HL-60 (cell line): ENCODE data around the gene ANKRD61.
A peak's percentile ranks its signal among the peaks of the same experiment; 100 is the strongest.

Source experiments
- DNase-seq, 2 experiments: peaks; one replicate each; pipeline ENCODE4 v3.0.0-alpha.2; 2010 to 2020; ENCODE audit warnings: low read depth in 1 of 2, low spot score in 1 of 2
- H3K27ac ChIP-seq: fragments of 250-450 bp; sonication (Bioruptor Pico); replicated peaks from 2 replicates; pipeline ENCODE4 v1.5.1; 2020; ENCODE audit warnings: mild to moderate bottlenecking, moderate library complexity
- H3K27me3 ChIP-seq: fragments of 250-450 bp; sonication (Bioruptor Pico); 2 replicates; pipeline ENCODE4 v1.5.1; 2021; ENCODE audit warnings: mild to moderate bottlenecking, moderate library complexity; ENCODE audit not compliant: insufficient read depth, poor library complexity, severe bottlenecking
- H3K4me3 ChIP-seq: replicated peaks from 2 replicates; pipeline ENCODE4 v1.5.1; 2011; ENCODE audit warnings: mild to moderate bottlenecking, control low read depth, low read length; ENCODE audit not compliant: insufficient read depth
- CTCF ChIP-seq: IDR thresholded peaks from one replicate; pipeline ENCODE4 v1.5.1; 2011; ENCODE audit warnings: low read length, control low read depth, inconsistent platforms; ENCODE audit not compliant: insufficient read depth
- GABPA ChIP-seq: IDR thresholded peaks from 2 replicates; pipeline ENCODE4 v1.6.1; 2012; ENCODE audit warnings: low read depth
- POLR2AphosphoS5 ChIP-seq: IDR thresholded peaks from 2 replicates; pipeline ENCODE4 v1.6.1; 2012; ENCODE audit warnings: low read depth
- SPI1 ChIP-seq: IDR thresholded peaks from 2 replicates; pipeline ENCODE4 v1.6.1; 2012; ENCODE audit warnings: low read depth, mild to moderate bottlenecking, borderline replicate concordance
- TF ChIP-seq, protein P1 (sequence below): IDR thresholded peaks from 2 replicates; pipeline ENCODE4 v1.6.1; 2012; ENCODE audit warnings: low read depth; ENCODE audit not compliant: insufficient replicate concordance

ANKRD61 gene

GRCh38 chr7:6015917-6016652, 15.1 kb upstream of the ANKRD61 start:
- no peak for DNase-seq
- TF ChIP-seq, protein P1, sequence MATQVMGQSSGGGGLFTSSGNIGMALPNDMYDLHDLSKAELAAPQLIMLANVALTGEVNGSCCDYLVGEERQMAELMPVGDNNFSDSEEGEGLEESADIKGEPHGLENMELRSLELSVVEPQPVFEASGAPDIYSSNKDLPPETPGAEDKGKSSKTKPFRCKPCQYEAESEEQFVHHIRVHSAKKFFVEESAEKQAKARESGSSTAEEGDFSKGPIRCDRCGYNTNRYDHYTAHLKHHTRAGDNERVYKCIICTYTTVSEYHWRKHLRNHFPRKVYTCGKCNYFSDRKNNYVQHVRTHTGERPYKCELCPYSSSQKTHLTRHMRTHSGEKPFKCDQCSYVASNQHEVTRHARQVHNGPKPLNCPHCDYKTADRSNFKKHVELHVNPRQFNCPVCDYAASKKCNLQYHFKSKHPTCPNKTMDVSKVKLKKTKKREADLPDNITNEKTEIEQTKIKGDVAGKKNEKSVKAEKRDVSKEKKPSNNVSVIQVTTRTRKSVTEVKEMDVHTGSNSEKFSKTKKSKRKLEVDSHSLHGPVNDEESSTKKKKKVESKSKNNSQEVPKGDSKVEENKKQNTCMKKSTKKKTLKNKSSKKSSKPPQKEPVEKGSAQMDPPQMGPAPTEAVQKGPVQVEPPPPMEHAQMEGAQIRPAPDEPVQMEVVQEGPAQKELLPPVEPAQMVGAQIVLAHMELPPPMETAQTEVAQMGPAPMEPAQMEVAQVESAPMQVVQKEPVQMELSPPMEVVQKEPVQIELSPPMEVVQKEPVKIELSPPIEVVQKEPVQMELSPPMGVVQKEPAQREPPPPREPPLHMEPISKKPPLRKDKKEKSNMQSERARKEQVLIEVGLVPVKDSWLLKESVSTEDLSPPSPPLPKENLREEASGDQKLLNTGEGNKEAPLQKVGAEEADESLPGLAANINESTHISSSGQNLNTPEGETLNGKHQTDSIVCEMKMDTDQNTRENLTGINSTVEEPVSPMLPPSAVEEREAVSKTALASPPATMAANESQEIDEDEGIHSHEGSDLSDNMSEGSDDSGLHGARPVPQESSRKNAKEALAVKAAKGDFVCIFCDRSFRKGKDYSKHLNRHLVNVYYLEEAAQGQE = no peak
- TF ChIP-seq POLR2AphosphoS5 = 0 out of 2 replicates have a peak, but pooled peaks have one; percentile 31
- H3K27me3 ChIP-seq = no peaks in the 10 kb centered on the region
- H3K27ac ChIP-seq = no peak overlapping the region
- no peak overlapping the region for H3K4me3 ChIP-seq

DNA sequence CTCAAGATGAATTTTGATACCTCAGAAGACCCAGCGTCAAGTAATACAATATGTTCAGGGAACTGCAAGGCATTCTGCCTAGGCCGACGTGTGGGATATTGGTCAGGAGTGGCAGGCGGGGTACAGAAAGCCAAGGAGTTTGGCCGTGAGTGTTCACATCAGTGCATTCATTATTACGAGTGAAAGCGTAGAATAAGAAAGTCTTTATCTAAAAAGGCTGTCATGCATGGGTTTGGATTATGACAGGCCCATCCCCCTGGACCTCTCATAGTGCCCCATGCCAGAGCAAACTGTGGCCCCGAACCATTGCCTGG, 14.6 kb upstream of the ANKRD61 start:
- DNase-seq = no peak
- no peak overlapping the region for H3K4me3 ChIP-seq
- no peak overlapping the region for H3K27ac ChIP-seq
- TF ChIP-seq CTCF (no peak), GABPA (no peak)
- H3K27me3 ChIP-seq = no peaks in the 10 kb centered on the region

GRCh38 chr7:6020371-6021286, 10.5 kb upstream of the ANKRD61 start:
- no peak for DNase-seq
- H3K27me3 ChIP-seq = no peaks in the 10 kb centered on the region
- H3K27ac ChIP-seq = no peak overlapping the region
- no peak overlapping the region for H3K4me3 ChIP-seq
- TF ChIP-seq POLR2AphosphoS5 = peak; percentile 14; the same call in 1 of the 2 replicates
- TF ChIP-seq CTCF = no peak

DNA sequence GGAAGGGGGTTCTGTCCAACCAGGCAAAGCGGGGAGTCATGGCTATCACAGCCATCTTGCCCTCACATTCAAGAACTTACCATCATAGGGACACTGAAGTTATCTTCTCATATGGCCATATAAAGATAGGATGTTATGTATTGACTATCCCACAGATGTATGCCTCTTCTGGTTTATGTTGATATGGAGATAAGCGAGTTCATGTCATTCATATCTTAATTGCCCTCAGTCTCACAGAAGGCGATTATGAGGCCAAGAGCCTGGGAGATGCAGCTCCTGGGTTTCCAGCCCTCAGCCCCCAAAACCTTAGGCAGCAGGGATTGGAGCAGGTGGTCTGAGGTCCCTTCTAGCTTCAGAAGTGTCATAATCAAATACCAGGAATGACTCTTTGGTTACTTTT, 8.5 kb upstream of the ANKRD61 start:
- no peak overlapping the region for H3K4me3 ChIP-seq
- no peak for DNase-seq
- H3K27me3 ChIP-seq = no peaks in the 10 kb centered on the region
- TF ChIP-seq, protein P1 = no peak
- no peak for TF ChIP-seq GABPA
- no peak for TF ChIP-seq SPI1
- no peak for TF ChIP-seq POLR2AphosphoS5
- no peak for TF ChIP-seq CTCF
- no peak overlapping the region for H3K27ac ChIP-seq
